HepG2 (cell line): Measurements from ENCODE around the gene SEMA3B. TPM values are rescaled to one million over a fixed set of nuclear protein-coding genes. Genes with fewer than 3 reads are reported as not detected.
A peak's percentile ranks its signal among the peaks of the same experiment; 100 is the strongest.

Source experiments
- CEBPG ChIP-seq: IDR thresholded peaks from 2 replicates; pipeline ENCODE4 v1.6.1; 2016
- CHD4 ChIP-seq: fragments of 200-600 bp; sonication (generic); IDR thresholded peaks from 2 replicates; pipeline ENCODE4 v1.7.0; 2017; ENCODE audit warnings: mild to moderate bottlenecking, low read length, borderline replicate concordance
- ELF3 ChIP-seq: IDR thresholded peaks from 2 replicates; pipeline ENCODE4 v1.6.1; 2016; ENCODE audit warnings: missing genetic modification reagents, missing compliant biosample characterization
- ETV6 ChIP-seq: sonication (generic); formaldehyde crosslinking; conservative IDR thresholded peaks from 2 replicates; pipeline ENCODE4 v1.4.0; 2020; ENCODE audit warnings: missing genetic modification reagents
- HNRNPH1 ChIP-seq: fragments of 200-400 bp; formaldehyde crosslinking; optimal IDR thresholded peaks from 2 replicates; pipeline ENCODE3; 2017; ENCODE audit warnings: mild to moderate bottlenecking, low read depth, low read length
- KDM4B ChIP-seq: sonication (generic); formaldehyde crosslinking; IDR thresholded peaks from 2 replicates; pipeline ENCODE4 v1.4.0; 2020; ENCODE audit warnings: missing genetic modification reagents
- KLF15 ChIP-seq: sonication (generic); formaldehyde crosslinking; IDR thresholded peaks from 2 replicates; pipeline ENCODE4 v1.8.1; 2023; ENCODE audit warnings: borderline replicate concordance, mild to moderate bottlenecking, inconsistent platforms, missing genetic modification reagents, mixed read lengths
- KLF9 ChIP-seq: IDR thresholded peaks from 2 replicates; pipeline ENCODE4 v1.6.1; 2016; ENCODE audit warnings: low read depth
- MAFK ChIP-seq, 2 experiments: IDR thresholded peaks in 1 of 2; conservative IDR thresholded peaks in 1 of 2; 2 replicates each; pipeline ENCODE4 v1.6.1; 2011; ENCODE audit warnings: improper control_type of control experiment in 2 of 2, low read length in 2 of 2
- MED13 ChIP-seq: sonication (generic); formaldehyde crosslinking; IDR thresholded peaks from 2 replicates; pipeline ENCODE4 v1.5.0; 2020; ENCODE audit warnings: missing genetic modification reagents
- MIER2 ChIP-seq: IDR thresholded peaks from 2 replicates; pipeline ENCODE4 v1.6.1; 2016; ENCODE audit warnings: missing biosample characterization, missing genetic modification reagents
- MNT ChIP-seq: fragments of 450-650 bp; IDR thresholded peaks from 2 replicates; pipeline ENCODE4 v1.6.1; 2016
- MYPOP ChIP-seq: sonication (generic); formaldehyde crosslinking; IDR thresholded peaks from 2 replicates; pipeline ENCODE4 v1.8.1; 2023; ENCODE audit warnings: mild to moderate bottlenecking, moderate library complexity, missing genetic modification reagents
- PAWR ChIP-seq: sonication (generic); formaldehyde crosslinking; IDR thresholded peaks from 2 replicates; pipeline ENCODE4 v1.4.0; 2020; ENCODE audit warnings: missing genetic modification reagents, mild to moderate bottlenecking, borderline replicate concordance
- SMAD1 ChIP-seq: sonication (generic); formaldehyde crosslinking; IDR thresholded peaks from 2 replicates; pipeline ENCODE4 v1.4.0; 2020; ENCODE audit warnings: missing genetic modification reagents, low read depth, mild to moderate bottlenecking, borderline replicate concordance
- SNAI1 ChIP-seq: sonication (generic); formaldehyde crosslinking; IDR thresholded peaks from 2 replicates; pipeline ENCODE4 v1.5.0; 2020; ENCODE audit warnings: mild to moderate bottlenecking, missing genetic modification reagents, borderline replicate concordance
- TAF15 ChIP-seq: fragments of 200-400 bp; formaldehyde crosslinking; IDR thresholded peaks from one replicate; pipeline ENCODE4 v1.6.1; 2018; ENCODE audit warnings: mild to moderate bottlenecking, low read depth, low read length; ENCODE audit not compliant: poor library complexity, severe bottlenecking
- THAP7 ChIP-seq: sonication (generic); formaldehyde crosslinking; IDR thresholded peaks from 2 replicates; pipeline ENCODE4 v1.8.1; 2023; ENCODE audit warnings: mild to moderate bottlenecking, missing genetic modification reagents
- ZC3H4 ChIP-seq: sonication (generic); formaldehyde crosslinking; IDR thresholded peaks from 2 replicates; pipeline ENCODE4 v1.4.0; 2020; ENCODE audit warnings: missing genetic modification reagents, borderline replicate concordance
- ZFP62 ChIP-seq: sonication (generic); formaldehyde crosslinking; IDR thresholded peaks from 2 replicates; pipeline ENCODE4 v1.4.0; 2020; ENCODE audit warnings: missing genetic modification reagents
- ZNF12 ChIP-seq: sonication (generic); formaldehyde crosslinking; IDR thresholded peaks from 2 replicates; pipeline ENCODE4 v1.5.0; 2020; ENCODE audit warnings: missing genetic modification reagents
- ZNF460 ChIP-seq: sonication (generic); formaldehyde crosslinking; IDR thresholded peaks from 2 replicates; pipeline ENCODE4 v1.5.1; 2020; ENCODE audit warnings: missing genetic modification reagents, mild to moderate bottlenecking, borderline replicate concordance
- ZNF570 ChIP-seq: sonication (generic); formaldehyde crosslinking; IDR thresholded peaks from 2 replicates; pipeline ENCODE4 v1.4.0; 2020; ENCODE audit warnings: mild to moderate bottlenecking, missing genetic modification reagents, borderline replicate concordance
- ZNF605 ChIP-seq: sonication (generic); formaldehyde crosslinking; IDR thresholded peaks from 2 replicates; pipeline ENCODE4 v1.8.0; 2022; ENCODE audit warnings: mild to moderate bottlenecking, missing genetic modification reagents
- ZNF704 ChIP-seq: sonication (generic); formaldehyde crosslinking; IDR thresholded peaks from 2 replicates; pipeline ENCODE4 v1.8.1; 2023; ENCODE audit warnings: mild to moderate bottlenecking, inconsistent platforms, moderate library complexity, missing genetic modification reagents, borderline replicate concordance
- ZNF777 ChIP-seq: sonication (generic); formaldehyde crosslinking; IDR thresholded peaks from 2 replicates; pipeline ENCODE4 v1.4.0; 2020; ENCODE audit warnings: missing genetic modification reagents
- ZNF879 ChIP-seq: sonication (generic); formaldehyde crosslinking; IDR thresholded peaks from 2 replicates; pipeline ENCODE4 v1.8.1; 2023; ENCODE audit warnings: missing genetic modification reagents
- polyA plus RNA-seq, 8 experiments: library from polyadenylated mRNA; depleted of rRNA in 3 of 8; stranded (reverse) in 7 of 8; unstranded in 1 of 8; fragments of >200 nt; fragmentation: Illumina TruSeq in 4 of 8; extraction: Trizol in 4 of 8; gene quantifications; 2 replicates each; pipeline versions ENCODE4 v1.2.1 to v1.2.3, GENCODE V29; 2011 to 2016; ENCODE audit warnings: low read depth in 4 of 8, missing spikeins in 1 of 8, mixed read lengths in 1 of 8; ENCODE audit not compliant: insufficient read depth in 1 of 8
- total RNA-seq, 5 experiments: library from RNA; depleted of rRNA; stranded (reverse); fragments of >200 nt; fragmentation: Illumina TruSeq; extraction: Trizol; gene quantifications; 2 replicates each; pipeline ENCODE4 v1.2.3, GENCODE V29; 2016; ENCODE audit warnings: low read depth in 1 of 5

Gene SEMA3B
- total and polyA plus RNA-seq, 2 of the 13 experiments (the other 11 are each of a cell fraction or from before 2014, with no cell fraction given): 93.2 to 158 TPM

- peak; percentile 74 for TF ChIP-seq MNT
- TF ChIP-seq ZNF704: peak; percentile 16; the same call in 1 of the 2 replicates
- TF ChIP-seq TAF15: no peak
- TF ChIP-seq ZC3H4: no peak; the same call in 1 of the 2 replicates
- no peak for TF ChIP-seq ETV6 (CRISPR knock-in tag)
- peak; percentile 75; the same call in 1 of the 2 replicates for TF ChIP-seq MYPOP (CRISPR knock-in tag)
- TF ChIP-seq ZNF777 (CRISPR knock-in tag): no peak
- TF ChIP-seq ZNF570: no peak
- peak; percentile 99 for TF ChIP-seq ZFP62 (CRISPR knock-in tag)
- no peak for TF ChIP-seq HNRNPH1
- no peak; the same call in 1 of the 2 replicates for TF ChIP-seq ZNF605 (CRISPR knock-in tag)
- TF ChIP-seq ELF3: peak; percentile 8; the same call in 1 of the 2 replicates
- no peak; the same call in 1 of the 2 replicates for TF ChIP-seq MIER2 (CRISPR knock-in tag)
- no peak for TF ChIP-seq CHD4
- TF ChIP-seq KDM4B: no peak; the same call in 1 of the 2 replicates
- TF ChIP-seq SNAI1 (CRISPR knock-in tag): no peak
- TF ChIP-seq MAFK (conservative IDR thresholded peaks at IDR 0.05 in 1 of 2, IDR thresholded peaks at IDR 0.05 in 1 of 2; ENCODE audit: low read length in 2 of 2): no peak
- no peak; the same call in 1 of the 2 replicates for TF ChIP-seq SMAD1 (CRISPR knock-in tag)
- no peak for TF ChIP-seq KLF9 (CRISPR knock-in tag)
- TF ChIP-seq ZNF879 (CRISPR knock-in tag): no peak
- TF ChIP-seq KLF15: no peak
- no peak for TF ChIP-seq PAWR (CRISPR knock-in tag)
- no peak for TF ChIP-seq CEBPG
- TF ChIP-seq ZNF460 (CRISPR knock-in tag): no peak
- TF ChIP-seq ZNF12 (CRISPR knock-in tag): no peak
- no peak for TF ChIP-seq THAP7
- no peak for TF ChIP-seq MED13 (CRISPR knock-in tag)
Measured at GRCh38 chr3:50292159-50293078, 23.5 kb downstream of the SEMA3B start, which contains the start of gene IFRD2 (continued).
